Activated CD8-positive, alpha-beta T cell treated with anti-CD3 and anti-CD28 coated beads for 36 hours (primary cell): ENCODE measurements around the gene DGKD. TPM values are rescaled to one million over a fixed set of nuclear protein-coding genes. Genes with fewer than 3 reads are reported as not detected.

Experiments
- ATAC-seq: fragments of 200-7000 bp; cut with Tn5 transposase; one replicate; pipeline ENCODE4 v1.10.0; 2021; ENCODE audit warnings: mild to moderate bottlenecking, moderate library complexity
- CTCF ChIA-PET: fragments of 350-600 bp; sonication (Branson Sonifier 250); formaldehyde crosslinking; loops from one replicate; lab custom pipeline; 2021; ENCODE audit warnings: antibody characterized with exemption; lab: Charles Lee
- POLR2A ChIA-PET: fragments of 350-600 bp; sonication (Branson Sonifier 250); formaldehyde crosslinking; loops from one replicate; lab custom pipeline; 2021; ENCODE audit warnings: antibody characterized with exemption; lab: Charles Lee
- DNase-seq: peaks from one replicate; pipeline ENCODE4 v3.0.0-alpha.2; 2020
- H3K27ac Mint-ChIP-seq: one replicate; pipeline ENCODE4 v1.8.0; 2021; ENCODE audit warnings: mild to moderate bottlenecking, mixed read lengths
- H3K27me3 Mint-ChIP-seq: one replicate; pipeline ENCODE4 v1.8.0; 2021; ENCODE audit warnings: mixed read lengths
- H3K36me3 Mint-ChIP-seq: one replicate; pipeline ENCODE4 v1.8.0; 2021; ENCODE audit warnings: low read depth, mixed read lengths
- H3K4me1 Mint-ChIP-seq: one replicate; pipeline ENCODE4 v1.8.0; 2021; ENCODE audit warnings: low read depth, mixed read lengths
- H3K4me3 Mint-ChIP-seq: one replicate; pipeline ENCODE4 v1.8.0; 2021; ENCODE audit warnings: mild to moderate bottlenecking, moderate library complexity, mixed read lengths
- H3K9me3 Mint-ChIP-seq: one replicate; pipeline ENCODE4 v1.8.0; 2021; ENCODE audit warnings: mixed read lengths
- intact Hi-C: fragments of 100-400 bp; cut with micrococcal nuclease; formaldehyde crosslinking; loops from one replicate; pipeline ENCODE4 v1.10.0; 2022
- total RNA-seq, 2 experiments: library from RNA; stranded (reverse); gene quantifications; one replicate each; pipeline ENCODE4 v1.2.3, GENCODE V29; 2021
- TF ChIP-seq, protein P1 (sequence below): fragments of 200-600 bp; IDR thresholded peaks from one replicate; pipeline ENCODE4 v1.8.0; 2022; ENCODE audit warnings: antibody characterized with exemption, mild to moderate bottlenecking

DGKD gene
- total RNA-seq, 2 experiments from 2014 or later, result 89.6 to 99.5 TPM

DNA sequence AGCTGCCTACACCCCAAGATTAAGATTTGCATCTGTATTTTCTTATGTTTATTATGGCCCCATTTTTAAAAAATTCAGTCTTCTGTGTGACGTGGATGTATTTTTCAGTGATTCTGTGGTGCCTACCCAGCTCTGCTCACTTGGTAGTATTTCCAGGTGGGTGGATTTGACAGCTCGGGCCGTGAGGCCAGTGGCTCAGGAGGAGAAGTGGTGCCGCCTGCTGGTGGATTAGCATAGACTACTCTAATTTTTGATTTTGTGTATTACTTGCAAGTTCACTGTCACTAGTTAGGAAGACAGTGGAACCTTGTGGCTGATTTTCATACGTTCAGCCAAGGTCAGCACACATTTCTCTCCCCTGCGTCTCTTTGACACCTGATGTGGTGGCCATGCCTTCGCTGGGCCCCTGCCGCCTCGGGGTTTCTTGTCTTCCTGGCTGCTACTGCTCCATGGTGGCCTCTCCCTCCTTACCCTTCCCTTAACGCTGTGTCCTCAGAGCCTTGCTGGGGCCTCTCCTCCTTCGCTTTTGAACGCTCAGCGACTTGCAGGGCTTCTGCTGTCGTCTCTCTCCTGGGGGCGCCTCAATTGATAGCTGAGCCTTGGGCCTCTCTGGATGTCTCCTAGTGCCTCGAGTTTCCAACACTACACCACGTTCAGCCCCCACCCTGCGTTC, 89.4 kb downstream of the DGKD start:
- TF ChIP-seq, protein P1, sequence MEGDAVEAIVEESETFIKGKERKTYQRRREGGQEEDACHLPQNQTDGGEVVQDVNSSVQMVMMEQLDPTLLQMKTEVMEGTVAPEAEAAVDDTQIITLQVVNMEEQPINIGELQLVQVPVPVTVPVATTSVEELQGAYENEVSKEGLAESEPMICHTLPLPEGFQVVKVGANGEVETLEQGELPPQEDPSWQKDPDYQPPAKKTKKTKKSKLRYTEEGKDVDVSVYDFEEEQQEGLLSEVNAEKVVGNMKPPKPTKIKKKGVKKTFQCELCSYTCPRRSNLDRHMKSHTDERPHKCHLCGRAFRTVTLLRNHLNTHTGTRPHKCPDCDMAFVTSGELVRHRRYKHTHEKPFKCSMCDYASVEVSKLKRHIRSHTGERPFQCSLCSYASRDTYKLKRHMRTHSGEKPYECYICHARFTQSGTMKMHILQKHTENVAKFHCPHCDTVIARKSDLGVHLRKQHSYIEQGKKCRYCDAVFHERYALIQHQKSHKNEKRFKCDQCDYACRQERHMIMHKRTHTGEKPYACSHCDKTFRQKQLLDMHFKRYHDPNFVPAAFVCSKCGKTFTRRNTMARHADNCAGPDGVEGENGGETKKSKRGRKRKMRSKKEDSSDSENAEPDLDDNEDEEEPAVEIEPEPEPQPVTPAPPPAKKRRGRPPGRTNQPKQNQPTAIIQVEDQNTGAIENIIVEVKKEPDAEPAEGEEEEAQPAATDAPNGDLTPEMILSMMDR, result peak; percentile 78
- Mint-ChIP-seq H3K27me3 (no peaks in the 10 kb centered on the region), H3K36me3 (peaks cover 31% of the 10 kb centered on the region), H3K4me3 (no peak overlapping the region), H3K4me1 (peaks cover 21% of the 10 kb centered on the region), H3K27ac (peak overlapping the region; percentile 13), H3K9me3 (no peaks in the 10 kb centered on the region)
- intact Hi-C loops, result loop anchor here (2.0 to 10.0 kb wide), 3 partner anchors 39 to 89 kb away; partner anchors contain the start of gene DGKD
- peak; percentile 92 for DNase-seq
- ChIA-PET CTCF (interaction anchor here (0.6 to 10.0 kb wide), 48 partner anchors 9 to 590 kb away, joined by 3 to 213 read pairs (median 5); partner anchors contain the start of gene DGKD), POLR2A (interaction anchor here (0.6 to 1.4 kb wide), 4 partner anchors 22 to 193 kb away, joined by 3 to 4 read pairs (median 3); no protein-coding TSS in a partner anchor)
- peak; percentile 87 for ATAC-seq

GRCh38 chr2:233444501-233444900, 90.2 kb downstream of the DGKD start:
- H3K27ac Mint-ChIP-seq, result no peak overlapping the region
- peaks cover 21% of the 10 kb centered on the region for H3K4me1 Mint-ChIP-seq
- H3K27me3 Mint-ChIP-seq, result no peaks in the 10 kb centered on the region
- CTCF ChIA-PET, result interaction anchor here (1.0 to 10.0 kb wide), 14 partner anchors 8 to 173 kb away, joined by 3 to 213 read pairs (median 8); no protein-coding TSS in a partner anchor
- peaks cover 34% of the 10 kb centered on the region for H3K36me3 Mint-ChIP-seq
- intact Hi-C loops, result loop anchor here (10.0 kb wide), 2 partner anchors 60 to 90 kb away; partner anchors contain the start of gene DGKD
- ATAC-seq, result no peak
- H3K9me3 Mint-ChIP-seq, result no peaks in the 10 kb centered on the region
- POLR2A ChIA-PET, result interaction anchor here (1.4 kb wide), 1 partner anchor 23 kb away, joined by 4 read pairs; no protein-coding TSS in a partner anchor
- TF ChIP-seq, protein P1, result no peak
- H3K4me3 Mint-ChIP-seq, result no peak overlapping the region
- DNase-seq, result no peak

- peak overlapping the region; percentile 42 for H3K27ac Mint-ChIP-seq
- ChIA-PET CTCF (interaction anchor here (1.0 to 10.0 kb wide), 7 partner anchors 10 to 165 kb away, joined by 3 to 213 read pairs (median 4); no protein-coding TSS in a partner anchor), POLR2A (interaction anchor here (1.4 kb wide), 1 partner anchor 23 kb away, joined by 4 read pairs; no protein-coding TSS in a partner anchor)
- H3K36me3 Mint-ChIP-seq, result peaks cover 34% of the 10 kb centered on the region
- TF ChIP-seq, protein P1, result no peak
- no peak overlapping the region for H3K4me3 Mint-ChIP-seq
- ATAC-seq, result no peak
- intact Hi-C loops, result loop anchor here (10.0 kb wide), 2 partner anchors 60 to 90 kb away; partner anchors contain the start of gene DGKD
- DNase-seq, result no peak
- no peaks in the 10 kb centered on the region for H3K27me3 Mint-ChIP-seq
- peaks cover 21% of the 10 kb centered on the region for H3K4me1 Mint-ChIP-seq
- H3K9me3 Mint-ChIP-seq, result no peaks in the 10 kb centered on the region
These were observed 91.0 kb downstream of the DGKD start for GRCh38 chr2:233445152-233445830.

GRCh38 chr2:233446121-233446520, 91.8 kb downstream of the DGKD start:
- ChIA-PET POLR2A (no interaction called here), CTCF (interaction anchor here (10.0 kb wide), 1 partner anchor 43 kb away, joined by 213 read pairs; no protein-coding TSS in a partner anchor)
- DNase-seq (no peak), ATAC-seq (no peak)
- Mint-ChIP-seq H3K36me3 (peaks cover 39% of the 10 kb centered on the region), H3K4me1 (peaks cover 18% of the 10 kb centered on the region), H3K27me3 (no peaks in the 10 kb centered on the region), H3K9me3 (no peaks in the 10 kb centered on the region), H3K27ac (no peak overlapping the region), H3K4me3 (no peak overlapping the region)
- intact Hi-C loops, result loop anchor here (10.0 kb wide), 2 partner anchors 61 to 91 kb away; partner anchors contain the start of gene DGKD
- TF ChIP-seq, protein P1, result no peak
